22Rv1 (cell line): ENCODE results near the gene MAEA.

Experiments used
- ZFX ChIP-seq: fragments of 450-650 bp; IDR thresholded peaks from 2 replicates; pipeline ENCODE4 v1.6.1; 2017; ENCODE audit warnings: antibody characterized with exemption, borderline replicate concordance
- TF ChIP-seq, protein P1 (sequence below): fragments of 450-650 bp; IDR thresholded peaks from 2 replicates; pipeline ENCODE4 v1.5.1; 2017; ENCODE audit warnings: mild to moderate bottlenecking

DNA sequence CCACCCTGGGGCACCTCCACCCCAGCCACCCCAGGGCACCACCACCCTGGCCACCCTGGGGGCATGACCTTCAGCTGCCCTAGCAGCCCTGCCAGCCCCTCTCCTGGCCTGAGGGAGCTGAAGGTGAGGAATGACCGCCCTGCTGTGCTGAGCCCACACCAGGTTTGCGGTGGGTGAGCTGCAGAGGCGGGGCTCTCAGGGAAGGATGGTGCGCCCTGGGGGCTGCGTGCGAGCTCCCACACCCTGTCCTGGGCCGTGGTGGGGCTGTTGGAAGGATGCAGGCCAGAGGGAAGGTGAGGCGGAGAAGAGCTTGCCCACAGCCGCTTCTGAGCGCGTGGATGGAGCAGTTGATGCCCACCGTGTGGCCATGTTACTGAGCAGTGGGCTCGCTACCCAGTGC lies 75.1 kb downstream of the MAEA start:
- TF ChIP-seq, protein P1, sequence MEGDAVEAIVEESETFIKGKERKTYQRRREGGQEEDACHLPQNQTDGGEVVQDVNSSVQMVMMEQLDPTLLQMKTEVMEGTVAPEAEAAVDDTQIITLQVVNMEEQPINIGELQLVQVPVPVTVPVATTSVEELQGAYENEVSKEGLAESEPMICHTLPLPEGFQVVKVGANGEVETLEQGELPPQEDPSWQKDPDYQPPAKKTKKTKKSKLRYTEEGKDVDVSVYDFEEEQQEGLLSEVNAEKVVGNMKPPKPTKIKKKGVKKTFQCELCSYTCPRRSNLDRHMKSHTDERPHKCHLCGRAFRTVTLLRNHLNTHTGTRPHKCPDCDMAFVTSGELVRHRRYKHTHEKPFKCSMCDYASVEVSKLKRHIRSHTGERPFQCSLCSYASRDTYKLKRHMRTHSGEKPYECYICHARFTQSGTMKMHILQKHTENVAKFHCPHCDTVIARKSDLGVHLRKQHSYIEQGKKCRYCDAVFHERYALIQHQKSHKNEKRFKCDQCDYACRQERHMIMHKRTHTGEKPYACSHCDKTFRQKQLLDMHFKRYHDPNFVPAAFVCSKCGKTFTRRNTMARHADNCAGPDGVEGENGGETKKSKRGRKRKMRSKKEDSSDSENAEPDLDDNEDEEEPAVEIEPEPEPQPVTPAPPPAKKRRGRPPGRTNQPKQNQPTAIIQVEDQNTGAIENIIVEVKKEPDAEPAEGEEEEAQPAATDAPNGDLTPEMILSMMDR = no peak
- no peak for TF ChIP-seq ZFX
